ENCODE measurements around the gene PEPD.
"Not testable (repeated sequence)": the region's sequence is repeated elsewhere in the genome, so short reads cannot be mapped to it uniquely, and the experiment has no call there.

Gene PEPD

GRCh38 chr19:33521480-33522370 is at the start of gene PEPD:
Gene PEPD, minus strand, starts transcription at chr19:33521791. Its CDS starts 31 bp downstream, at chr19:33521760.
- peak; percentile 78 to 79 for DNase-seq

DNA sequence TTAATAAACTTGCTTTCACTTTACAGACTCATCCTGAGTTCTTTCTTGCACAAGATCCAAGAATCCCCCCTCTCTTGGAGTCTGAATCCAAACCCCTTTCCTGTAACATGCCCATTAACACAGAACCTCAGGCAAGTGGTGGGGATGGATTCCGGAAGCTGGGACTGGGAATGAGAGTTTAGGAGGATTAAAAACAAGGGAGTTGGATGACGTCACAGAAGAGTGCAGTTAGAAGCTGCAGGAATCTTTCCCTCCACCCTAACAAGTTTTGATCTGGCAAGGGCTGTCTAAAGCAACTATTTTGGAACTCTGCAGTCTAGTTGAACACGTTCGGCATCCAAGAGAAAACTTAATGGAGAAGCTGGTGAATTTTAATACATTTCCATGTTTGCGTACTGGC is 48.2 kb upstream of the PEPD start:
- DNase-seq, result no peak

- no peak for DNase-seq
Measured at GRCh38 chr19:33568706-33569105, 47.1 kb upstream of the PEPD start.

DNA sequence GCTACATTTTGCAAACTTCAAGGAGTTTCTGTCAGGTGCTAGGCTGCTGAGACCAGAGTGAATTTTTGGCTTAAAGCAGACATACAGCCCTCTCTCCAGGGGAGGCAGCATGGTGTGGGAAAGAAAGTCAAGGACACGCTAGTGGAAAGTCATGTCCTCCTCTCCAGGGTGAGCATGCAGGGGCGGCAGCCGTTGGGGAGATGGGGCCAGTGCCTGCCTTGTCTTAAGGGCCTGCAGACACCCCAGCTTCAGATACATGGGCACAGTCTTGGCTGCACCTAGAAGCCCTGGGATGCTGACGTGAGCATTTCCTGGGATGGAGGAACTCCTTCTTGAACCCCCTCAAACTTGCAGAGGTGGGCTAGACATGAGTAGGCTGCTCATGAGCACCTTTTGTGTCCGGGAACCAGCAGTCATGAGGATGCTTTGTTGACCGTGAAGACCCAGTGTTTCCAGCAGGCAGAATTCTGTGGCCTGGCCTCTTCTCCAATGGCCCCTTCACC is 43.3 kb upstream of the PEPD start:
- no peak for DNase-seq

- DNase-seq, result no peak
Measured at GRCh38 chr19:33562636-33563035, 41.0 kb upstream of the PEPD start.

- not testable (repeated sequence) for DNase-seq
Measured at GRCh38 chr19:33561666-33562065, 40.1 kb upstream of the PEPD start.

DNA sequence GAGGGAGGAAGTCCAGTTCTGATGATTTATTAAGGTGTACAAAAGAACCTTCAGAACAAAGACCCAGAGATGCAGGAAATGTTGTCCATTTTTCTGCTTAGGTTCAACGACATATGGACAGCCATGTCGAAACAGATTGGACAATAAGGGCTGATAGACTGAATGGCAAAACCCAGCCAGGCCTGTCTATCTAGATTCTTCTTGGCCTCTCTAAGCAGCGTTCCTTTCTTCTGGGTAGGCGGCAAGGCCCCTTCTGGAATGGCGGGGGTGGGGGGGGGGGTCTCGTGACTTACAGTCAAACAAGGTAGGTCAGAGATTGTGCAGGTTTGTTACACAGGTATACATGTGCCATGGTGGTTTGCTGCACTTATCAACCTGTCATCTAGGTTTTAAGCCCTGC is 39.7 kb upstream of the PEPD start:
- no peak for DNase-seq

DNA sequence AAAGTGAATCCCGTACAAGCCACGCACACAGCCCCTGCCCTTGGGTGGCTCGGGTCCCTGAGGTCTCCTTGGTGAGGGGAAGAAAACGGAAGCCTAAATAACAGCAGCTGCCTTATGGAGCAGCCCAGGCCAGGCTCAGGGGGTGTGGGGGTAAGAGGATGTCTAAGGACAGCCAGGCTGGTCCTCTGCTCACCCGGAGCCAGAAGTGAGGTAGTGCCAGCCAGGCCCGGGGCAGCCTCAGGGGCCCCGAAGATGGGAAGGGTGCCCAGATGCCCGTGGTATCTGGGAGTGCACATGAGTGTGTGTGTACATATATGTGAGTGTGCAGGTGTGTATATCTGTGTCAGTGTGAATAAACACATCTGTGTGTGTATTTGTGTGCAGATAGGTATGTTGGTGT is 38.4 kb upstream of the PEPD start:
- no peak for DNase-seq

DNA sequence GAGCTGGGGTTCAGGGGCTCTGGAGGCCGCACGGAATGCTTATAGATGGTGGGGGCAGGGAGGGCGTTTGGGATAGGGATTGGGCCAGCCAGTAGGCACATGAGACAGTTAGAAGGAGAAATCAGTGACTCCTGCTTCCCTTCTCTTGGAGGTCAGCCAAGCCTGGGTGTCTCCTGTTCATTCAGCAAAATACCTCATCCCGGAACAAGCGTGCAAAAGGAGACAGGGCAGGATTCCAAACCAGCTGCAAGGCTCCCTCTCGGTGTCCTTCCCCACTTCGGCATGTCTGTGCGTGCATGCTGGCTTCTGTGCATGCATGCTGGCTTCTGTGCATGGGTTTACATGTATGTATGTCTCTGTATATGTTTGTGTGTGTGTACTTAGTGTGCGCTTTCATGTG is 37.3 kb upstream of the PEPD start:
- DNase-seq, result no peak

GRCh38 chr19:33558151-33558550 is 36.6 kb upstream of the PEPD start:
- DNase-seq, result no peak

GRCh38 chr19:33557720-33558119 is 36.1 kb upstream of the PEPD start:
- DNase-seq, result no peak

GRCh38 chr19:33557196-33557595 is 35.6 kb upstream of the PEPD start:
- DNase-seq, result no peak

DNA sequence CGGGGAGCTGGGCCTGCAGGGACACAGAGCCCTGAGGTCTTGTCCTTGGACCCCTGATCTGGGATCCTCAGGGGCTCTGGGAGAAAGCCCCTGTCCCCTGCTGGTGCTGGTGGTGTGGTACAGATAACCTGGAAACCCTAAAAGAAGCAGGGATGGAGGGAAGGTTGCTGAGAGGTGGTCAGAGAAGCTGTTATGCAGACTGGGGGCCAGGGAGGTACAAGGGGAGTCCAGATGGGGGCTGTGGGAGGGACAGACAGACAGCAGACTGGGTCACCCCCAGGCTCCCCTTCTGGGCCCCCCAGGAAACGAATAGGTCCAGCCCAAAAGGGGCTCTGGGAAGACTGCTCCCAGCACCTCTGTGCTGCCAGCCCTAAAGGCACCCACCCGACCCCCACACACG is 34.7 kb upstream of the PEPD start:
- DNase-seq, result no peak

- DNase-seq, result not testable (repeated sequence)
Measured at GRCh38 chr19:33555726-33556125, 34.1 kb upstream of the PEPD start.

DNA sequence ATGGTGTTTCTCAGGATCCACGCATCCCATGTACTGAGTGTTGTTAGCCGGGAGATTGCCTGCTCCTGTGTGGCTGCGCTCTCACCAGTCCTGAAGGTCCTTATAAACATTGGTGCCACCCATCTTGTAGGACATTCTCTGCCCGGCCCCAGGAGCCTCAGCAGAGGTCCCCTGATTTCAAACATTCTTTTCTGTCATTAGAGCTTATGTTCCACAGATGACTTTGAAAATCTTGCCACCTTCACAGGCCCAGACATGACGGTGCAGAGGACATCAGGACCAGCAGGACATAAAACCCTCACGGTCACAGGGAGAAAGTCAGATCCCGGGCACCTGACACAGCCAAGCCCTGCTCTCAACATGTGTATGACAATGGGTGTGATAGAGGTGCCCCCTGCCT is 33.2 kb upstream of the PEPD start:
- DNase-seq, result no peak

GRCh38 chr19:33554391-33554790 is 32.8 kb upstream of the PEPD start:
- no peak for DNase-seq

GRCh38 chr19:33553530-33554310 is 32.1 kb upstream of the PEPD start:
- DNase-seq, result no peak

- DNase-seq, result no peak
Measured at GRCh38 chr19:33552928-33553279, 31.3 kb upstream of the PEPD start.

- DNase-seq, result no peak
Measured at GRCh38 chr19:33552191-33552927, 30.8 kb upstream of the PEPD start.

GRCh38 chr19:33551676-33552075 is 30.1 kb upstream of the PEPD start:
- no peak for DNase-seq

- no peak for DNase-seq
Measured at GRCh38 chr19:33550768-33551167, 29.2 kb upstream of the PEPD start.

- no peak for DNase-seq
Measured at GRCh38 chr19:33547676-33548075, 26.1 kb upstream of the PEPD start.

DNA sequence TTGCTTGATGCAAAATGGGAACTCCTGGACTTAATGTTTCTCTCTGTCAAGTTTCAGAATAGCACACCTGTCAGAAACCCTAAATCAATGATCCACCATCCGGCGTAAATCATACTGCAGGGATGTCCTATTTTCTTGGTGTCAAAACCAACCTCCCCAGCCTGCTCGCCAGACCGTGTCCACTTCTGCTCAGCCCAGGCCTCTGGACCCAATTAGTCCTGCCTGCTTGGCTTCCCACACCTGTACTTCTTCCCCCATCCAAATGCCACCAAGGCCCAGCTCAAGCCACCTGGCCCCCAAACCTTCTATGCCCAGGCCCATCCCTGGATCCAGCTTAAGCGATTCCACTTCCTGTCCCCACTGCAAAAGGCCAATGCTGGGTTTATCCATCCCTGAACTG is 25.1 kb upstream of the PEPD start:
- DNase-seq, result no peak

Measured in NCI-H1930 (cell line).